GM21619 (cell line): ENCODE results near the gene CARM1.
"Not testable (repeated sequence)": the region's sequence is repeated elsewhere in the genome, so short reads cannot be mapped to it uniquely, and the experiment has no call there.

Experiments
- ATAC-seq: cut with Tn5 transposase; IDR thresholded peaks from one replicate; pipeline ENCODE4 v1.9.1; 2021; ENCODE audit not compliant: unreplicated experiment

The CARM1 gene

DNA sequence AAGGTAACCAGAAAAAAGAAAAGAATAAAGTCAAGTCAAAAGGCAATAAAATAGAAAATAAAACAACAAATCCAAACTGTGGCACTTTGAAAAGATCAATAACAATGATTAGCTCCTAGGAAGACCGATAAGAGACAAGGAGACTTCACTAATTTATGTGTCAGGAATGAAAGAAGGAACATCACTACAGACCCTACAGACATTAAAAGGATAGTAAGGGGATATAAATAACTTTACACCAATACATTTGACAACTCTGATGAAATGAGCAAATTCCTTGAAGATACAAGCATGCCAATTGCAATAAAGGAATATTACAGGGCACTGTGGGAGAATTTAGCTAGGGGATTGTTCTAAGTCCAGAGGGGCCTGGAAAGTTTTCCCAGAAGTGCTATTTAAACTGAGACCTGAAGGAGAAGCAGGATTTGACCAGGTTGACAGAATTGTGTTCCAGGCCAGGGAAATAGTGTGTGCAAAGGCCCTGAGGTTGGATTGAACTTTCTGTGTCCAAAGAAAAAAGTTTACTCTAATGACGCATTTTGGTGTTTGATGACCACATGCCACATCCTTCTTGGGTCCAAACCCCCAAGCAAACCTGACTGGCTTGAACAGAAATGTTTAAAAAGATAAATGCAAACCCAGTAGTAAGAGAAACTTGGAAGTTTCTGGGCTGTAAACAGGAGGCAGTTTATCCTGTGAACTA, 24.7 kb upstream of the CARM1 start:
- no peak for ATAC-seq

- ATAC-seq = no peak
Measured at GRCh38 chr19:10848230-10848856, 23.0 kb upstream of the CARM1 start, which contains the start of gene C19orf38. Gene C19orf38, plus strand, starts transcription at chr19:10848415. Its CDS starts 94 bp downstream, at chr19:10848509.

DNA sequence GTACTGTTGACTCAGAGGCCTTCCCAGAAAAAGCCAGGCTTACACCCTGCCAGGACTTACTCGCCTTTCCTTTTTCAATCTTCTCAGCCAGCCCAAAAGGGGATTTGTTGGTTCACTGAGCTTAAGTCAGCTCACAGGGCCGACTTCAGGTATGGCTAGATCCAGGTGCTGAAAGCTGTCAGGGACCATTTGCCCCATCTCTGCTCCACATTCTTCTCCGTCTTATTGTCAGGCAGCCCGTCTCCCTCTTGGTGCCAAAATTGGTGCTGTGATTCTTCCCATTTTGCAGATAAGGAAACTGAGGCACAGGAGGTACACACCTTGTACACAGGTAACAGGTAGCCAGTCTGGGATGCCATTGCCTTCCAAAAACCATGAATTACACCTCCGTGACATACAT, 20.7 kb upstream of the CARM1 start:
- no peak for ATAC-seq

GRCh38 chr19:10852098-10852800, 19.1 kb upstream of the CARM1 start:
- no peak for ATAC-seq

DNA sequence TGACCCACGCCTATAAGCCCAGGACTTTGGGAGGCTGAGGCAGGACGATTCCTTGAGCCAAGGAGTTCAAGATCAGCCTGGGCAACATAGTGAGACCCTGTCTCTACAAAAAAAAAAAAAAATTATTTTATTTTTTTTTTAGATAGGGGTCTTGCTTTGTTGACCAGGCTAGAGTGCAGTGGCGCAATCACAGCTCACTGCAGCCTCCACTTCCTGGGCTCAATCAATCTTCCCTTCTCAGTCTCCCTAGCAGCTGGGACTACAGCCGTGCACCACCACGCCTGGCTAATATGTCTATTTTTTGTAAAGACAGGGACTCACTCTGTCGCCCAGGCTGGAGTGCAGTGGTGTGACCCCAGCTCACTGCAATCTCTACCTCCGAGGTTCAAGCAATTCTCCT, 18.4 kb upstream of the CARM1 start:
- no peak for ATAC-seq

DNA sequence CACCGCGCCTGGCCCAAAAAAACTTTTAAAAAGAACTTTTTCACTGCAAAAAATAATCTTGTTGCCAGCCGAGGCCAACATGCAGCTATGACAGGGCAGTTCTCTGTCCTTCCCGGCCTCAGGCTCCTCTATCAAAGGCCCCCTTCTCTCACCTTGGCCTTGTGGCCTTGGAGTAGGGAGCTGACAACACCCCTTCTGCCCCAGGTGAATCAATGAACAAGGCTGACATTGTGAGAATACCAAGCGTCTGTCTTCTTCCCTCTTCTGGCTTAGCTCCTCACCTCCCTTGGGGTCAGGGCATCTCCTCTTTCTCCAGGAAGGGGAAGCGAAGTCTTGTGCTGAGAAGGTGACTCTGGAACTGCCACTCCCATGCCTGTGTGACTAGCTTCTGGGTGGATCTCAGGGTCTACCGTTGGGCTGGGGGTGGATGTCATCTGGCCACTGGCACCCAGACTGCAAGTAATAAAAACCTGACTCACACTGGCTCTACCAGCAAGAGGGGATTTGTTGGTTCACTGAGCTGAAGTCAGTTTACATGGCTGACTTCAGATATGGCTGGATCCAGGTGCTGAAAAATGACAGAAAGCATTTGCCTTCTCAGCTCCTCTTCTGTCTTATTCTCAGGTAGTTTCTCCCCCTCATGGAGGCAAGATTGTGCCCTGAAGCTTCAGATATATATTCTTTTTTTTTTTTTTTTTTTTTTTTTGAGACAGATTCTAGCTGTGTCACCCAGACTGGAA, 16.8 kb upstream of the CARM1 start:
- ATAC-seq = no peak

GRCh38 chr19:10855879-10856522, 15.4 kb upstream of the CARM1 start:
- no peak for ATAC-seq

DNA sequence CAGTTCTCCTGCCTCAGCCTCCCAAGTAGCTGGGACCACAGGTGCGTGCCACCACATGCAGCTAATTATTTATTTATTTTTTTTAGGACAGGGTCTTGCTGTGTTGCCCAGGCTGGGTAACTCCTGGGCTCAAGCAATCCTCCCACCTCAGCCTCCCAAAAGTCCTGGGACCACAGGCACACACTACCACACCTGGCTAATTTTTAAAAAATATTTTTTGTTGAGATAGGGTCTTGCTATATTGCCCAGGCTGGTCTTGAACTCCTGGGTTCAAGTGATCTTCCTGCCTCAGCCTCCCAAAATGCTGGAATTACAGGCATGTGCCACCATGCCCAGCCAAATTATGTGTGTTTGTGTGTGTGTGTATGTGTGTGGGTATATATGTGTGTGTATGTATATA, 14.5 kb upstream of the CARM1 start:
- not testable (repeated sequence) for ATAC-seq

DNA sequence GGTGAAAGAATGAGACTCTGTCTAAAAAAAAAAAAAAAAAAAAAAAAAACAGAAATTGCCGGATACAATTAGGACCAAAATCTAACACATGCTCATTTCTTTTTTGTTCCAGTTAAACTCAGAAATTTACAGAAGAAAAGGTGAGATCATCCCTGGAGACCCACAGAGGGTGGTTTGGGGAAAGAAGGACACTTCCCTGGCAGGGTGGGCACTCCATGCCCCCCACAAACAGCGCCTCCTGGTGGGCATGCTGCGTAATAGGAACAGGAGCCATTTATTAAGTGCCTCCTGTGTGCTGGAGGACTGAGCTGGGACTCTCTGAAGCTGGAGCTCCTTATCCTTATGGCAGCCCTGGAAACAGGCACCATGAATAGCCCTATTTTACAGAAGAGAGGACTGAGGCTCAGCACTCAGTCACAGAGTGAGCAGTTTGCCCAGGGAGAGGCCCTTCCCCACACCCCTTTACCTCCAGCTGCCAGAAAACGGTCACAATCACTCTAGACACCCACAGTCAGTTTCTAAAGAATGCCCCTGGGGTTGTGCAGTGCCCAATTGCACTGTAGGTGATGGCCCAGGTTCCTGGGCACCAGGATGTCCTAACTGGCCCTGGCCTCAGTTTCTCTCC, 13.0 kb upstream of the CARM1 start:
- ATAC-seq = no peak

GRCh38 chr19:10861103-10861651, 10.2 kb upstream of the CARM1 start:
- no peak for ATAC-seq

DNA sequence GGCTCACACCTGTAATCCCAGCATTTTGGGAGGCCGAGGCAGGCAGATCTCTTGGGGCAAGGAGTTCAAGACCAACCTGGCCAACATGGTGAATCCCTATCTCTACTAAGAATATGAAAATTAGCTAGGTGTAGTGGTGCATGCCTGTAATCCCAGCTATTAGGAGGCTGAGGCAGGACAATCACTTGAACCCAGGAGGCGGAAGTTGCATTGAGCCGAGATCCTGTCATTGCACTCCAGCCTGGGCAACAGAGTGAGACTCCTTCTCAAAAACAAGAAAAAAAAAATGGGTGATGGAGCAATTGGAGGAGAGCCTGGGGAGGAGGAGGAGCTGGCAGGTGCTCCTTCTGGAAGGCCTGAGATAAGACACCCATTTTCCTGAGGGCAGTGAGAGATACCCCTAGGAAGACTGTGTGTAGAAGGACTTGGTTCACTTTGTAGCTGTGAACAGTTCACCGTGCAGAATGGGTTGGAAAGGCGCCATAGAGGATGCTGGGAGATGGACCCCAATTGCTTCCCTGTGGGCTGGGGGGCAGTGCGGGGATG, 8.7 kb upstream of the CARM1 start:
- ATAC-seq = no peak

DNA sequence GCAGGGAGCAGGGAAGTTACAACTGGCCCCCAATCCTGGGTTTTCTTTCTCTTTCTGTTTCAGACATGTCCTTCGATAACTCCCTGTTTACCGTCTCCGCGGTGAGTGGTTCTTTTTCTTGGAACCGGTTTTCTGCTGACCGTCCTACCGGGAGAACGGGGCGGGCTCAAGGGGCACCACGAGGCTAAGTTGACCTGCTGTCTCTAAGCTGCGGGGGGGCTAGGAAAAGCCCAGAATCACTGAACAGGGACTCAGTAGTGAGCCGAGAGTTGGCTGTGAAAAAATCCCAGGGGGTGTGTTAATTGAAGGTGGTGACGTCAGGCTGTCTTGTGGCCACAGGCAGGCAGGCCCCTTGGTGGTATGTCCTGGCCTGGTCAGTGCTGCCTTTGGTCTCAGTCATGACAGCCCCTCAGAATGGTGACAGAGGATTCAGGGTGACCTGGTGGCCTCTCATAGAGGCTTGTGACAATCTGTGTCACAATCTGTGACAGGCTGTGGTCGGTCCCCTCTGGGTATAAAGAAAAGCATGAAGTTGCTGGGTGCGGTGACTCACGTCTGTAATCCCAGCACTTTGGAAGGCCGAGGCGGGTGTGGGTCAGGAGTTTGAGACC, 8.1 kb upstream of the CARM1 start:
- no peak for ATAC-seq

DNA sequence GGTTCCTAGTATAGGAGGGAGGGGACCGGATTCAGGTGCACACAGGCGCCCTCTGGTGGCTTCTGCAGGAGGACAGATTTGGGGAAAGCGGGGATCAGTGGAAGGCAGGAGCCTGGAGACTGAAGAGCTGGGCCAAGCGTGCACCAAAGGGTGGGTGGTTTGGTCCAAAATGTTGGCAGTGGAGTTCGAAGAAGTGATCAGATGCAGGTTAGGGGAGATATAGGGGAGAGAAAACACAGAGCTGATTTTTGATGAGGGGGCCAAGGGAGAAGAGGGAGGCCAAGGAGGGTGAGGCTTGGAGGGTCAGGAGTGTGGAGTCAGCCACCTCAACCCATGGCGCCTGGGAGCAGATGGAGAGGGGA, 6.8 kb upstream of the CARM1 start:
- no peak for ATAC-seq

DNA sequence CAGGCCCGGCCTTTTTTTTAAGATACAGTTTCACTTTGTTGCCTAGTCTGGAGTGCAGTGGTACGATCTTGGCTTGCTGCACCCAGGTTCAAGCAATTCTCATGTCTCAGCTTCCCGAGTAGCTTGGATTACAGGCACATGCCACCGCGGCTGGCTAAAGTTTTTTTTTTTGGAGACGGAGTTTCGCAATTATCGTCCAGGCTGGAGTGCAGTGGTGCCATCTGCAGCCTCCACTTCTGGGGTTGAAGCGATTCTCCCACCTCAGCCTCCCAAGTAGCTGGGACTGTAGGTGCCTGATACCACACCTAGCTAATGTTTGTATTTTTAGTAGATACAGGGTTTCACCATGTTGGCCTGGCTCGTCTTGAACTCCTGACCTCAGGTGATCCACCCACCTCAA, 4.9 kb upstream of the CARM1 start:
- no peak for ATAC-seq

DNA sequence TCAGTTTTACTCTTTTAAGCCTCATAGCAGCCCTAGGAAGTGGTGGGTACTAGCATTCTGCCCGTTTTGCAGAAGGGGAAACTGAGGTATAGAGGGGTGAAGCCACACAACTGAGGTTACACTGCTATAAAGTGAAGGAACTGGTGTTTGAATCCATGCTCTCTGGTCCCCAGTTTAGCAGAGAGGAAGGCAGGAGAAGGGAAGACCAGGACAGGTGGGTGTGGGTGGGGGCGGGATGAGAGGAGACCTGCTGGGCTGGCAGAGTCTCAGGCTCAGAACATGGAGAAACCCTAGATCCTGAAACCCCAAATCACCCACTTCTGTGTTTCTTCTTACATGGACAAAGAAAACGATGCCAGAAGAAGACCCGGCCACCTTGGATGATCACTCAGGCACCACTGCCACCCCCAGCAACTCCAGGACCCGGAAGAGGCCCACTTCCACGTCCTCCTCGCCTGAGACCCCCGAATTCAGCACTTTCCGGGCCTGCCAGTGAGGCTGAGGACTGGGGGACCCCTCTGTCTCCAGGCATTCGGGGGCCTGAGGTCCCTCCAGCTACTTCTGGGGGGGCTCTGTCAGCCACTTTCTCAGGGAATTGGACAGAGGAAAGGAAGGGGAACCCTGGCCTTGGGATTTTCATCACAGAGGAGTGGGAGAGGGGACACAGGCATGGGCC, 2.3 kb upstream of the CARM1 start:
- ATAC-seq = no peak

DNA sequence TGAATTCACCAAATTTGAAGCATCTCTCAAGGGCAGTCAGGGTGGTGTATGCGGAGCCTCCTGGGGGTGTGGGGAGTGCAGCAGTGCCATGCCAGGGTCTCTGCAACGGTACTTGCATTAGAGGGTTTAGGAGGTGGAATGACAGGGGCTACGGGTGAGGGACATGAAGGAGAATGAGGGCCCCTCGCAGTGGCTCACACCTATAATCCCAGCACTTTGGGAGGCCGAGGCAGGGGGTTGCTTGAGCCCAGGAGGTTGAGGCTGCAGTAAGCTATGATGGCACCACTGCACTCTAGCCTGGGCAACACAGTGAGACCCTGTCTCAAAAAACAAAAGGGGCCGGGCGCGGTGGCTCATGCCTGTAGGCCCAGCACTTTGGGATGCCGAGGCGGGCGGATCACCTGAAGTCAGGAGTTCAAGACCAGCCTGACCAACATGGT, 1.5 kb upstream of the CARM1 start:
- not testable (repeated sequence) for ATAC-seq

DNA sequence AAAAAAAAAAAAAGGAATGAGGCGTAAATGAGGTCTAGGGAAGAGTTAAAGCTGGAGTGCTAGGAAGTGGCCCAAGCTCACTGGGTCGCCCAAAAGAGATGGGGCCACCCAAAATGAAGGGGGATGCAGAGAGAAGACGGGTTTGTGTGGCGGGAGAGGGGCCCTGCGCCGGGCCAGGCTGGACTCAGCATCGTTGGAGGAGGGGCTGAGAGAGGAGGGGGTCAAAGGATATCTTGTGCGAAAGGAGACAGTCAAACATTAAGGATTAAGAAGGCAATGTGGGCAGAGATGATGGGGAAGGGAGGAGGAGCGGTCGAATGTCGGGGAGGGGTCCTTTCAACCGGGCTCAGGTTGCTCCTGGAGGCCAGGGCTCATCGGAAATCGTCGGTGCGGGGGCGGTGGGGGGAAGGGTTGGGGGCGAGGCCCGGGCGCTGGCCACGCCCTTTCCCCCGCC, 825 bp upstream of the CARM1 start:
- no peak for ATAC-seq

GRCh38 chr19:10871711-10872545, 575 bp downstream of the CARM1 start:
- ATAC-seq = peak; percentile 5
